BE2C (cell line): ENCODE measurements around the gene CCR5.

Experiments
- DNase-seq: peaks from one replicate; pipeline ENCODE4 v3.0.0-alpha.2; 2020
- H3K27me3 ChIP-seq: fragments of 250-450 bp; sonication (Bioruptor Pico); 2 replicates; pipeline ENCODE4 v1.5.1; 2020; ENCODE audit warnings: mild to moderate bottlenecking
- H3K36me3 ChIP-seq: fragments of 250-450 bp; sonication (Bioruptor Pico); 2 replicates; pipeline ENCODE4 v1.5.1; 2020; ENCODE audit warnings: mild to moderate bottlenecking
- H3K4me1 ChIP-seq: fragments of 250-450 bp; sonication (Bioruptor Pico); 2 replicates; pipeline ENCODE4 v1.5.1; 2020
- H3K4me3 ChIP-seq: 2 replicates; pipeline ENCODE4 v1.5.1; 2011; ENCODE audit warnings: low read depth, low read length
- H3K9me3 ChIP-seq: fragments of 250-450 bp; sonication (Bioruptor Pico); 2 replicates; pipeline ENCODE4 v1.5.1; 2020
- TF ChIP-seq, protein P1 (sequence below): IDR thresholded peaks from 2 replicates; pipeline ENCODE4 v1.5.1; 2012; ENCODE audit warnings: mild to moderate bottlenecking, low read depth, low read length

Gene CCR5

DNA sequence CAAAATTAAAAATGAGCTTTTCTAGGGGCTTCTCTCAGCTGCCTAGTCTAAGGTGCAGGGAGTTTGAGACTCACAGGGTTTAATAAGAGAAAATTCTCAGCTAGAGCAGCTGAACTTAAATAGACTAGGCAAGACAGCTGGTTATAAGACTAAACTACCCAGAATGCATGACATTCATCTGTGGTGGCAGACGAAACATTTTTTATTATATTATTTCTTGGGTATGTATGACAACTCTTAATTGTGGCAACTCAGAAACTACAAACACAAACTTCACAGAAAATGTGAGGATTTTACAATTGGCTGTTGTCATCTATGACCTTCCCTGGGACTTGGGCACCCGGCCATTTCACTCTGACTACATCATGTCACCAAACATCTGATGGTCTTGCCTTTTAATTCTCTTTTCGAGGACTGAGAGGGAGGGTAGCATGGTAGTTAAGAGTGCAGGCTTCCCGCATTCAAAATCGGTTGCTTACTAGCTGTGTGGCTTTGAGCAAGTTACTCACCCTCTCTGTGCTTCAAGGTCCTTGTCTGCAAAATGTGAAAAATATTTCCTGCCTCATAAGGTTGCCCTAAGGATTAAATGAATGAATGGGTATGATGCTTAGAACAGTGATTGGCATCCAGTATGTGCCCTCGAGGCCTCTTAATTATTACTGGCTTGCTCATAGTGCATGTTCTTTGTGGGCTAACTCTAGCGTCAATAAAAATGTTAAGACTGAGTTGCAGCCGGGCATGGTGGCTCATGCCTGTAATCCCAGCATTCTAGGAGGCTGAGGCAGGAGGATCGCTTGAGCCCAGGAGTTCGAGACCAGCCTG, 984 bp downstream of the CCR5 start:
- TF ChIP-seq, protein P1, sequence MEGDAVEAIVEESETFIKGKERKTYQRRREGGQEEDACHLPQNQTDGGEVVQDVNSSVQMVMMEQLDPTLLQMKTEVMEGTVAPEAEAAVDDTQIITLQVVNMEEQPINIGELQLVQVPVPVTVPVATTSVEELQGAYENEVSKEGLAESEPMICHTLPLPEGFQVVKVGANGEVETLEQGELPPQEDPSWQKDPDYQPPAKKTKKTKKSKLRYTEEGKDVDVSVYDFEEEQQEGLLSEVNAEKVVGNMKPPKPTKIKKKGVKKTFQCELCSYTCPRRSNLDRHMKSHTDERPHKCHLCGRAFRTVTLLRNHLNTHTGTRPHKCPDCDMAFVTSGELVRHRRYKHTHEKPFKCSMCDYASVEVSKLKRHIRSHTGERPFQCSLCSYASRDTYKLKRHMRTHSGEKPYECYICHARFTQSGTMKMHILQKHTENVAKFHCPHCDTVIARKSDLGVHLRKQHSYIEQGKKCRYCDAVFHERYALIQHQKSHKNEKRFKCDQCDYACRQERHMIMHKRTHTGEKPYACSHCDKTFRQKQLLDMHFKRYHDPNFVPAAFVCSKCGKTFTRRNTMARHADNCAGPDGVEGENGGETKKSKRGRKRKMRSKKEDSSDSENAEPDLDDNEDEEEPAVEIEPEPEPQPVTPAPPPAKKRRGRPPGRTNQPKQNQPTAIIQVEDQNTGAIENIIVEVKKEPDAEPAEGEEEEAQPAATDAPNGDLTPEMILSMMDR = no peak
- Histone ChIP-seq H3K27me3 (no peaks in the 10 kb centered on the region), H3K4me3 (no peak overlapping the region), H3K4me1 (no peaks in the 10 kb centered on the region), H3K9me3 (no peaks in the 10 kb centered on the region), H3K36me3 (no peaks in the 10 kb centered on the region)
- no peak for DNase-seq

DNA sequence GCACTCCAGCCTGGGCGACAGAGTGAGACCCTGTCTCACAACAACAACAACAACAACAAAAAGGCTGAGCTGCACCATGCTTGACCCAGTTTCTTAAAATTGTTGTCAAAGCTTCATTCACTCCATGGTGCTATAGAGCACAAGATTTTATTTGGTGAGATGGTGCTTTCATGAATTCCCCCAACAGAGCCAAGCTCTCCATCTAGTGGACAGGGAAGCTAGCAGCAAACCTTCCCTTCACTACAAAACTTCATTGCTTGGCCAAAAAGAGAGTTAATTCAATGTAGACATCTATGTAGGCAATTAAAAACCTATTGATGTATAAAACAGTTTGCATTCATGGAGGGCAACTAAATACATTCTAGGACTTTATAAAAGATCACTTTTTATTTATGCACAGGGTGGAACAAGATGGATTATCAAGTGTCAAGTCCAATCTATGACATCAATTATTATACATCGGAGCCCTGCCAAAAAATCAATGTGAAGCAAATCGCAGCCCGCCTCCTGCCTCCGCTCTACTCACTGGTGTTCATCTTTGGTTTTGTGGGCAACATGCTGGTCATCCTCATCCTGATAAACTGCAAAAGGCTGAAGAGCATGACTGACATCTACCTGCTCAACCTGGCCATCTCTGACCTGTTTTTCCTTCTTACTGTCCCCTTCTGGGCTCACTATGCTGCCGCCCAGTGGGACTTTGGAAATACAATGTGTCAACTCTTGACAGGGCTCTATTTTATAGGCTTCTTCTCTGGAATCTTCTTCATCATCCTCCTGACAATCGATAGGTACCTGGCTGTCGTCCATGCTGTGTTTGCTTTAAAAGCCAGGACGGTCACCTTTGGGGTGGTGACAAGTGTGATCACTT, 2.0 kb downstream of the CCR5 start:
- no peaks in the 10 kb centered on the region for H3K4me1 ChIP-seq
- H3K9me3 ChIP-seq = no peaks in the 10 kb centered on the region
- H3K36me3 ChIP-seq = no peaks in the 10 kb centered on the region
- no peak overlapping the region for H3K4me3 ChIP-seq
- H3K27me3 ChIP-seq = no peaks in the 10 kb centered on the region
- no peak for DNase-seq
- TF ChIP-seq, protein P1 = peak; percentile 30

DNA sequence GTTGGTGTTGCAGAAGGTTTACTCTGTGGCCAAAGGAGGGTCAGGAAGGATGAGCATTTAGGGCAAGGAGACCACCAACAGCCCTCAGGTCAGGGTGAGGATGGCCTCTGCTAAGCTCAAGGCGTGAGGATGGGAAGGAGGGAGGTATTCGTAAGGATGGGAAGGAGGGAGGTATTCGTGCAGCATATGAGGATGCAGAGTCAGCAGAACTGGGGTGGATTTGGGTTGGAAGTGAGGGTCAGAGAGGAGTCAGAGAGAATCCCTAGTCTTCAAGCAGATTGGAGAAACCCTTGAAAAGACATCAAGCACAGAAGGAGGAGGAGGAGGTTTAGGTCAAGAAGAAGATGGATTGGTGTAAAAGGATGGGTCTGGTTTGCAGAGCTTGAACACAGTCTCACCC, 4.0 kb downstream of the CCR5 start:
- H3K4me1 ChIP-seq = no peaks in the 10 kb centered on the region
- TF ChIP-seq, protein P1 = no peak
- H3K36me3 ChIP-seq = no peaks in the 10 kb centered on the region
- no peaks in the 10 kb centered on the region for H3K9me3 ChIP-seq
- DNase-seq = no peak
- no peak overlapping the region for H3K4me3 ChIP-seq
- no peaks in the 10 kb centered on the region for H3K27me3 ChIP-seq

DNA sequence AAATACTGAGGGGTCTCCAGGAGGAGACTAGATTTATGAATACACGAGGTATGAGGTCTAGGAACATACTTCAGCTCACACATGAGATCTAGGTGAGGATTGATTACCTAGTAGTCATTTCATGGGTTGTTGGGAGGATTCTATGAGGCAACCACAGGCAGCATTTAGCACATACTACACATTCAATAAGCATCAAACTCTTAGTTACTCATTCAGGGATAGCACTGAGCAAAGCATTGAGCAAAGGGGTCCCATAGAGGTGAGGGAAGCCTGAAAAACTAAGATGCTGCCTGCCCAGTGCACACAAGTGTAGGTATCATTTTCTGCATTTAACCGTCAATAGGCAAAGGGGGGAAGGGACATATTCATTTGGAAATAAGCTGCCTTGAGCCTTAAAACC, 4.5 kb downstream of the CCR5 start:
- no peaks in the 10 kb centered on the region for H3K36me3 ChIP-seq
- TF ChIP-seq, protein P1 = no peak
- no peaks in the 10 kb centered on the region for H3K9me3 ChIP-seq

DNA sequence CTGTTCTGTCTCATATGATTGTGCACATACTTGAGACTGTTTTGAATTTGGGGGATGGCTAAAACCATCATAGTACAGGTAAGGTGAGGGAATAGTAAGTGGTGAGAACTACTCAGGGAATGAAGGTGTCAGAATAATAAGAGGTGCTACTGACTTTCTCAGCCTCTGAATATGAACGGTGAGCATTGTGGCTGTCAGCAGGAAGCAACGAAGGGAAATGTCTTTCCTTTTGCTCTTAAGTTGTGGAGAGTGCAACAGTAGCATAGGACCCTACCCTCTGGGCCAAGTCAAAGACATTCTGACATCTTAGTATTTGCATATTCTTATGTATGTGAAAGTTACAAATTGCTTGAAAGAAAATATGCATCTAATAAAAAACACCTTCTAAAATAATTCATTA, 5.1 kb downstream of the CCR5 start:
- Histone ChIP-seq H3K4me1 (no peaks in the 10 kb centered on the region), H3K4me3 (no peak overlapping the region), H3K36me3 (no peaks in the 10 kb centered on the region), H3K27me3 (no peaks in the 10 kb centered on the region), H3K9me3 (no peaks in the 10 kb centered on the region)
- no peak for DNase-seq
- TF ChIP-seq, protein P1 = no peak

More for the DNA sequence above, 4.5 kb downstream of the CCR5 start:
- Histone ChIP-seq H3K4me3 (no peak overlapping the region), H3K4me1 (no peaks in the 10 kb centered on the region), H3K27me3 (no peaks in the 10 kb centered on the region)
- DNase-seq = no peak
